Small intestine (tissue), 7 donors: ENCODE data around the gene RBM22. TPM values are rescaled to one million over a fixed set of nuclear protein-coding genes. Genes with fewer than 3 reads are reported as not detected.

Experiments used
- DNase-seq, 2 donors: peaks; one replicate each; pipeline versions ENCODE4 v3.0.0 to v3.0.0-alpha.2; 2013
- FAIRE-seq: peaks from 2 replicates; lab custom pipeline; 2012; peaks lifted over from hg19 to GRCh38; lab: Jason Lieb, UNC
- H3K27ac ChIP-seq, 3 donors: one replicate each; pipeline ENCODE4 v1.5.1; 2013; ENCODE audit warnings: low read length in 2 of 3, mild to moderate bottlenecking in 2 of 3, control low read depth in 1 of 3, inconsistent platforms in 1 of 3, low read depth in 1 of 3, moderate library complexity in 1 of 3
- H3K27me3 ChIP-seq, 3 donors: one replicate each; pipeline ENCODE4 v1.6.1; 2013; ENCODE audit warnings: low read length in 3 of 3, inconsistent platforms in 1 of 3; ENCODE audit not compliant: control insufficient read depth in 3 of 3, insufficient read depth in 3 of 3
- H3K36me3 ChIP-seq, 3 donors: one replicate each; pipeline ENCODE4 v1.6.1; 2013; ENCODE audit warnings: low read length in 3 of 3, inconsistent platforms in 1 of 3, low read depth in 1 of 3, mild to moderate bottlenecking in 1 of 3, moderate library complexity in 1 of 3; ENCODE audit not compliant: control insufficient read depth in 3 of 3, insufficient read depth in 2 of 3
- H3K4me1 ChIP-seq, 3 donors: one replicate each; pipeline ENCODE4 v1.6.1; 2013; ENCODE audit warnings: low read length in 2 of 3, inconsistent platforms in 1 of 3, low read depth in 1 of 3, mild to moderate bottlenecking in 1 of 3, moderate library complexity in 1 of 3; ENCODE audit not compliant: control insufficient read depth in 3 of 3, insufficient read depth in 2 of 3
- H3K4me3 ChIP-seq, 3 donors: one replicate each; pipeline ENCODE4 v1.5.1; 2013; ENCODE audit warnings: low read length in 3 of 3, control low read depth in 1 of 3, inconsistent platforms in 1 of 3, low read depth in 1 of 3, mild to moderate bottlenecking in 1 of 3, moderate library complexity in 1 of 3
- H3K9me3 ChIP-seq, 2 donors: one replicate each; pipeline ENCODE4 v1.6.1; 2013; ENCODE audit warnings: low read depth in 1 of 2, low read length in 1 of 2; ENCODE audit not compliant: control insufficient read depth in 2 of 2, insufficient read depth in 1 of 2
- WGBS, 3 donors: extraction: QIAGEN DNeasy Blood & Tissue Kit; methylation state at CpG; one replicate each; pipeline ENCODE4 v1.1.7; 2013; 5-methylcytosine and 5-hydroxymethylcytosine counted together
- polyA plus RNA-seq, 4 donors: library from polyadenylated mRNA; stranded (reverse) in 3 of 4; unstranded in 1 of 4; fragments of 200-250 nt in 3 of 4; fragments of 120-200 nt in 1 of 4; gene quantifications; one replicate each; pipeline versions ENCODE4 v1.2.1 to v1.2.3, GENCODE V29; 2013
- donor health status: healthy with polysubstance abuse.
- donor health status: control.
- donor health status: control.
- donor health status: Bipolar disorder and iron deficiency.
- donor health status: healthy.

The RBM22 gene
- polyA plus RNA-seq, 4 donors: 28.1 to 55.5 (median 32.1) TPM

DNA sequence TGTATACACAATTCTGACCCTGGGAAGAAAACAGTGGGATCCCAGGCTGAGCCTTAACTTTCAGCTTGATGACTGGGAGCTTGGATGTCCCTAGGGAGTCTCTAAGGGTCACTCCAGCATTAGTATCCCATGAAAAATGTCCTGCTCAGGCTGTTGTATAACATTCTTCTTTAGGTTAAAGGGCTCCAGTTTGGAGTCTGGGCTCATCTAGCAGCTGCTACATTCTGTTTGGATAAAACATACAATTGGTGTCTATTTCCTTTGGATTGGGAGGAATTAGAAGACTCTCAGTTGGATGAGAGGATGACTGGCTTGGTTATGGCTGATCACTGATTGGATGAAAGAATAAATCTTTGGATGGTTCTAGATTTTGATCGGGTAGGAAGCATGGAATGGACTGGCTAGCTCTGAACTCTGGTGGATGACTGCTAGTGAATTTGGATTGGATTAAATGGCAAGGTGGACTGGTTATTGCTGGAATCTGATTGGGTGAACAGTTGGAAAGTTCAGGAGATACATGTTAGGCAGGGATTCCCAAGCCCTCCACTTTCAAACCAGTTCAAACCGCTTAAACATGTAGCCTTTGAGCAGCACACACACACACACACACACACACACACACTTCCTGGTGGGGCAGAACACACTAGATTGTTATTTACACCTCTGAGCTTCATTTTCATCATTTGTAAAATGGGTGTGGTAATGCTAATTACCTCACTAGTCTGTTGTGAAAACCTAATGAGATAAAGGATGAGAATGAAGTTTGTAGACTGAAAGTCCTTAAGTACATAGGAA lies 46.9 kb downstream of the RBM22 start:
- peak overlapping the region in 1 of 3 donors; percentile 51 for H3K27ac ChIP-seq
- peaks cover 0 to 9% (median 0%) of the 10 kb centered on the region in 3 donors for H3K4me1 ChIP-seq
- peaks cover 0 to 58% (median 2%) of the 10 kb centered on the region in 3 donors for H3K36me3 ChIP-seq
- WGBS, 3 donors: 58 to 77% (median 74%) methylated on average over 2 of the region's 2 CpGs
- H3K4me3 ChIP-seq: no peak overlapping the region
- no peaks in the 10 kb centered on the region for H3K27me3 ChIP-seq
- no peak for FAIRE-seq
- H3K9me3 ChIP-seq: no peaks in the 10 kb centered on the region
- DNase-seq: peak in 1 of 2 donors; percentile 29

- FAIRE-seq (no peak), DNase-seq (no peak)
- Histone ChIP-seq H3K4me1 (peaks cover 0 to 9% (median 0%) of the 10 kb centered on the region in 3 donors), H3K27ac (peak overlapping the region in 2 of 3 donors; percentile 6 to 15), H3K9me3 (no peaks in the 10 kb centered on the region), H3K36me3 (peaks cover 0 to 65% (median 5%) of the 10 kb centered on the region in 3 donors), H3K27me3 (no peaks in the 10 kb centered on the region), H3K4me3 (no peak overlapping the region)
- WGBS, 3 donors: 69 to 75% (median 74%) methylated on average over 5 of the region's 5 CpGs
Measured at GRCh38 chr5:150653145-150653761, 47.6 kb downstream of the RBM22 start.

DNA sequence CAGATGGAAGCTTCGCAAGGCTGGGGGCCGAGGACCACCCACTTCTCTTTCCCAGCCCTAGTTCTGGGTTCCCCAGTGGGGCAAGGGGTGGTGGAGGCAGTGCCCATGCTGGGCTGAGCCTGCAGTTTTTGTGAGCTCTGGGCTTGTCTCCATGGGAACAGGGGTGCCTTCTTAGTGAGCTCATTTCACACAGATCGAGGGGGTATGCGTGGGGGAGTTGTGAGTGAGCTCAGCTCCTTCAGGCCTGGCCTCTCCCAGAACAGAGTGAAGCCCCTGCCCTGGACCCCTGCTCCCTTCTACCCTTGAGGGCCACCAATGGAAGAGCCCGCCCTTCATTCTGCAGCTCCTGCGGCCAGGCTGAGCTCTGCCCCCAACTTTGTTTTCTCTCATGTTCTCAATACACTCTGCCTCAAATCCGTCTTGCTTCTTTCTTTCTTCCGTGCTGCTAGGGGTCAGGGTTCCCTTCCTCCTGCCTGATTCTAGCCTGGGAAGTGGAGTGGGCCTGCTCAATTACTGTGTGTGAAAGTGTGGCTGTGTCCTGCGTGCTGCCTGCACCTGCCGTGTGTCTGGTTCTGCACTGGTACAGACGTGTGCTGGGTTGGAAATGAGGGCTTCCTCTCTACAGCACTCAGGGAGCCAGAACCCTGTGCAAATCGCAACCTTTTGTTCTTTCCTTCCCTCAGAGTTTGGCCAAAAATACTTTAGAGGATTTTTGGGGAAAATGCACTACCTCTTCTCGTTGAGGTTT lies 48.8 kb downstream of the RBM22 start:
- no peak overlapping the region for H3K4me3 ChIP-seq
- H3K27ac ChIP-seq: no peak overlapping the region
- DNase-seq: no peak
- peaks cover 0 to 71% (median 5%) of the 10 kb centered on the region in 3 donors for H3K36me3 ChIP-seq
- H3K4me1 ChIP-seq: peaks cover 0 to 6% (median 0%) of the 10 kb centered on the region in 3 donors
- no peak for FAIRE-seq
- H3K27me3 ChIP-seq: no peaks in the 10 kb centered on the region
- H3K9me3 ChIP-seq: no peaks in the 10 kb centered on the region
- WGBS, 3 donors: 70 to 86% (median 81%) methylated on average over 12 to 13 of the region's 13 CpGs

- DNase-seq (no peak), FAIRE-seq (no peak)
- Histone ChIP-seq H3K4me1 (peaks cover 0 to 3% (median 0%) of the 10 kb centered on the region in 3 donors), H3K27me3 (no peaks in the 10 kb centered on the region), H3K36me3 (peaks cover 0 to 71% (median 5%) of the 10 kb centered on the region in 3 donors), H3K27ac (no peak overlapping the region), H3K4me3 (no peak overlapping the region), H3K9me3 (no peaks in the 10 kb centered on the region)
- WGBS, 3 donors: 20 to 64% (median 60%) methylated on average over 1 of the region's 1 CpG
Measured at GRCh38 chr5:150651382-150651781, 49.5 kb downstream of the RBM22 start.

DNA sequence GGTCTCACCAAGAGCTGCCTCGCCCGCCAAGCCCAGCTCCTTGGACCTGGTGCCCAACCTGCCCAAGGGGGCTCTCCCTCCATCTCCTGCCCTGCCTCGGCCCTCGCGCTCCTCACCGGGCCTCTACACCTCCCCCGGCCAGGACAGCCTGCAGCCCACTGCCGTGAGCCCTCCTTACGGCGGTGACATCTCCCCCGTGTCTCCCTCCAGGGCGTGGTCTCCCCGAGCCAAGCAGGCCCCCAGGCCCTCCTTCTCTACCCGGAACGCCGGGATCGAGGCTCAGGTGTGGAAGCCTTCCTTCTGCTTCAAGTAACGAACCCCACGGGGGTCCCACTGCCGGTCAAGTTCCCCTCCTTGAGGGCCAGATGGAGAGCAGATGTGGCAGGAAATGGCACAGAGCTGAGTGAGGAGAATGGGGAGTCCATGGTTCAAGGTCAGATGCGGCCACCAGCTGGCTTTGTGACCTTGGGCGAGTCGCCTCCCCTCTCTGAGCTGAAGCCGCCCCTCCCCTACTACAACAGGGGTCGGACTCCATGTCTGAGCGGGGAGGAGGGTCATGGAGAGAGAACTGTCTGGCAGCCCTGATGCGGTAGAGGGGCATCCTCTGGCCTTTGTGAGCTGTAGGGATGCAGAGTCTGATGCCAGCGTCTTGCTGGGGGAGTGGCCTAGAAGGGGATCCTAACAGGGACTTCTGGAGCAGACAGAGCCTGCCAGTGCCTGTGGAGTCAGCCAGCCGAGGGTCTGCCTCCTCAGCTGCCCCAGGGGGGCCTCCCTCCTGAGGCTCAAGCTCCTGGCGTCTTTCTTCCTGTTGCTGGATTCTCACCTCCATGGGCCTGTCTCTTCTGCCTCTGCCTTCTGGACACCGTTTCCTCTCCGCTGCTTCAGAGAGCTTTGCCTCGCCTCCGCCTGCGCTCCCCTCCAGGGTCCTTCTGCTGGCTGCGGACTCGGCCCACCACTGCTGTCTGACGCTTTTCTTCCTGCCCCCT lies 50.5 kb downstream of the RBM22 start:
- Histone ChIP-seq H3K27ac (no peak overlapping the region), H3K9me3 (no peaks in the 10 kb centered on the region), H3K36me3 (peaks cover 0 to 72% (median 5%) of the 10 kb centered on the region in 3 donors), H3K27me3 (no peaks in the 10 kb centered on the region), H3K4me1 (peaks cover 0 to 2% (median 0%) of the 10 kb centered on the region in 3 donors), H3K4me3 (no peak overlapping the region)
- no peak for DNase-seq
- WGBS, 3 donors: 85 to 87% (median 85%) methylated on average over 37 to 38 of the region's 38 CpGs
- FAIRE-seq: no peak

DNA sequence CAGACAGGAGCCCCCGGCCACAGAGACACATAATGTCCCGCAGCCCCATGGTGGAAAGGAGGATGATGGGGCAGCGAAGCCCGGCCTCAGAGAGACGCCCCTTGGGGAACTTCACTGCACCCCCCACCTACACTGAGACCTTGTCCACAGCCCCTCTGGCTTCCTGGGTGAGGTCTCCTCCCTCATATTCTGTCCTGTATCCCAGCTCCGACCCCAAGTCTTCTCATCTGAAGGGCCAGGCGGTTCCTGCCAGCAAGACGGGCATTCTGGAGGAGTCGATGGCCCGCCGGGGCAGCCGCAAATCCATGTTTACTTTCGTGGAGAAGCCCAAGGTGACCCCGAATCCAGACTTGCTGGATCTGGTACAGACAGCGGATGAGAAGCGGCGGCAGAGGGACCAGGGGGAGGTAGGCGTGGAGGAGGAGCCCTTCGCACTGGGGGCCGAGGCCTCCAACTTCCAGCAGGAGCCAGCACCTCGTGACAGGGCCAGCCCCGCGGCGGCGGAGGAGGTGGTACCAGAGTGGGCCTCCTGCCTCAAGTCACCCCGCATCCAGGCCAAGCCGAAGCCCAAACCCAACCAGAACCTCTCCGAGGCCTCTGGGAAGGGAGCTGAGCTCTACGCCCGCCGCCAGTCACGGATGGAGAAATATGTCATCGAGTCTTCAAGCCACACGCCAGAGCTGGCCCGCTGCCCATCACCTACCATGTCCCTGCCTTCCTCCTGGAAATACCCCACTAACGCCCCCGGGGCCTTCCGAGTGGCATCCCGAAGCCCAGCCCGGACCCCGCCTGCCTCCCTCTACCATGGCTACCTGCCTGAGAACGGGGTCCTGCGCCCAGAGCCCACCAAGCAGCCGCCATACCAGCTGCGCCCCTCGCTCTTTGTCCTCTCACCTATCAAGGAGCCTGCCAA lies 51.5 kb downstream of the RBM22 start:
- H3K36me3 ChIP-seq: peaks cover 0 to 77% (median 5%) of the 10 kb centered on the region in 3 donors
- FAIRE-seq: no peak
- H3K4me1 ChIP-seq: peaks cover 0 to 11% (median 0%) of the 10 kb centered on the region in 3 donors
- no peaks in the 10 kb centered on the region for H3K27me3 ChIP-seq
- no peak overlapping the region for H3K4me3 ChIP-seq
- H3K9me3 ChIP-seq: no peaks in the 10 kb centered on the region
- no peak for DNase-seq
- no peak overlapping the region for H3K27ac ChIP-seq
- 91 to 94% (median 93%) methylated on average over 44 to 46 of the region's 46 CpGs for whole genome bisulfite sequencing, 3 donors
